Measurements from ENCODE around the gene MORN5.
A peak's percentile ranks its signal among the peaks of the same experiment; 100 is the strongest.

MORN5 gene

DNA sequence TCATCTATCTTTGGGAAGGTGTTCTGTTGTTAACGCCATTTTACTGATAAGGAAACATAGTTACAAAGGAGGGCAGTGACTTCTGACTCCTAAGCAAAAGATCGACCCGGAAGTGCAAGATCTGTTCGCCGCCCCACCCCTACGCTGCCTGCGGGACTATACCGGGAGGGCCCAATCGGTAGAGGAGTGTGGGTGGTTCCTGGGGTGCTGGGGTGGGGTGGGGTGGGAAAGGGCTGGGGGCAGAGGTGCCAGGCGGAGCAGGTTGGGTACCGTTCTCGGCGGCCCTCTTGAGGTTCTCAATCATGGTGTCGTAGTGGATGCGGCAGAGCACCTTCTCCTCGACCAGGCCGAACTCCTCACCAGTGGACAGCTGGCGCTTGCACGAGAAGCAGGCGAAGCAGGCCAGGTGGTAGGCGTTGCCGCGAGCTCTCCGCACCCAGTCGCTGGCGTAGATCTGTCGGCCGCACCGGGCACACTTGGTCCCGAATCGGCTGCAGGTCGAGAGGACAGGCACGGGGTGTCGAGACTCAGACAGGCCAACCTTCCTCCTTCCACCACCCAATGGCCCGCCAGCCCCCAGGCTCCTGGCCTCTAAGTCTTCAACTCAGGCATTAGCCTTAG is 57.2 kb downstream of the MORN5 start:
- DNase-seq (ENCODE audit: low read depth) = no peak

DNA sequence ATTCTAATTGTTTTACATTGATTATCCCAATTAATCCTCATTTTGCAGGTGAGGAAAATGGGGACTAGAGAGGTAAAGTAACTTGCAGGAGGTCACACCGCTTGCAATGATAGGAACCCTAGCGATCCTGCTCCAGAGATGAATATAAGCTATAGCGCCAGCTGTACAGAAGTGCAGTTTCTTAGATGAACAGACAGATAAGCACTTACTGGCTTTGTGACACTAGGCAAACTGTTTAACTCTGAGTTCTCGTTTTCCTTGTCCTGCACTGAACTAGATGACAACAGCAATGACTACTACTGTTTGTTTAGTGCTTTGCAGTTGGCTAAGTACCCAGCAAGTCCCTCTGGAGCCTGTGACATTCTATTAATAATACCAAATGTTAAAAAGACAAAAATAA is 57.9 kb downstream of the MORN5 start:
- no peak for DNase-seq (ENCODE audit: low read depth)

DNA sequence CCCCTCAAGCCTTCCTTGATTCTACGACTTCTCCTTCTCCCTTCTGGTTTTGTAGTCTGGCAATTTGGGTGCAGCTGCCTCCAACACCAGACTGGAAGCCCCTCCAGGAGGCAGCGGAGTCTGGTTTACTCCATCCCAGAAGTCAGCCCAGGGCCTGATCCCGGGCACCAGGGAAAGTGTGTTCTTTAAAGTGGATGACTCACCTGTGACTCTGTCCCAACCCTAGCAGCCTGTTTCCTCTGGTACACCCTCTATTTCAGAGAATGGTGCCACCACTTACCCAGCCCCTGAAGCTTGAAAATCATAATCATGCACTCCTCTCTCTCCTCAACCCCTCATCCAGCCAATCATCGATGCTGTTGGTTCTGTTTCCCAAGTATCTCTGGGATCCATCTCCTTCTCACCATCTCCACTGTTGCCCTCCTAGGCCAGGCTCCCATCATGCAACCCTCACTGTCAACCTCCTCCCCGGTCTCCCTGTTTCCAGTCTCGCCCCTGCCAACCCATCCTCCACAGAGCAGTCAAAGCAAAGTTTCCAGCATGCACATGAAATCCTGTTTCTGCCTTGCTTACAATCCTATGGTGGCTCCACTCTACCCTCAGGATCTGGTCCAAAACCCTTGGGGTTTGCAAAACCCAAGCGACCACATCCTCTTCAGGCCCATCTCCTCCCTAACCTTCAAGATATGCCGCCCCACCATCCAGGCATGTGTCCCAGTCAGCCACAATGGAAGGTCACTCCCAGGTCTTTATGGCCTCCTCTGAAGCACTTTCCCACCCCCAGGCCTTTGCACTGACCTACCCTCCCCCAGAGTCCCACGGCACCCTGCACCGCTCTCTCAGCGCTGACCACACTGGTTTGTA is 58.6 kb downstream of the MORN5 start:
- DNase-seq (ENCODE audit: low read depth) = no peak

DNA sequence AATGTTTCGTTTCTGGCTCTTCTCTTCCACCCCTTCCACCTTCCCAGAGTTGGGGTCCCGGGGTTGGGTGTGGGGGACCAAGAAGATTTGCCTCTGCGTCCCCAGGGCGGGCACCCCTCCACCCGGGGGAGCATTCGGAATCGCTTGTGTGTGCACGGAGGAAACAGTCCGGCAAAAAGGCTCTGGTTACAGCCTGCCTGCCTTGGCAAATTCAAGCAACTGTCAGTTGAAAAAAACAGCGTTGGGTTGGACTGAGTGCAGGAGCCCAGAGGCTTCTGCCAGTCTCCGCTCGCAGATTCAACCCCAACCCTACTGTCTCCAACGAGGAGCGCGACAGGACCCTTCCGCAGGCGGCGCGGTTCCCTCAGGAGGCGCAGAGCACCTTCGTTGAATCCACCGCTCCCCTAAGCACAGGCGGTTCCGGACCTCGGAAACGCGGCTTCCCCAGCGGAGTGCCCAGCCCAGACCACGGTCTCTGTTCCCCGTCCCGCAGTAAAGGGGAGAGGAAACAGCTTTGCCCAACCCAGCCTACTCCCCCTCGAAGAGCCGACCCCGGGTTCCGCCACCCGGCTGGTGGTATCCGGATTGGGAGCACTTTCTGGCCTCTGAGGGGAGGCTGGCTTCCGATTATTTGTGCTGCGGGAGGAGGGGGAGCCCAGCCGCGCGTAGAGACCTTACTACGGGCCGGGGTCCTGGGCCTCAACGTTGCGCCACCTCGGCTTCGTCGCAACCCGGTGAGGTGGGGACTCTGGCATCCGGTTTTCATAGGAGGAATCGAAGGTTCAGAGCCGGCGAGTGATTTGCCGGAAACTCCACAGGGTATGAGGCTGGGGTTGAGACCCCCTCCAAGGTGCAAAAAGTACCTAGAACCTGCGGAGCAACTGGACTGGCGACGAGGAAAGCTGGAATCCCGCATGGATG is 59.5 kb downstream of the MORN5 start:
- peak; percentile 55 for DNase-seq (ENCODE audit: low read depth)

DNA sequence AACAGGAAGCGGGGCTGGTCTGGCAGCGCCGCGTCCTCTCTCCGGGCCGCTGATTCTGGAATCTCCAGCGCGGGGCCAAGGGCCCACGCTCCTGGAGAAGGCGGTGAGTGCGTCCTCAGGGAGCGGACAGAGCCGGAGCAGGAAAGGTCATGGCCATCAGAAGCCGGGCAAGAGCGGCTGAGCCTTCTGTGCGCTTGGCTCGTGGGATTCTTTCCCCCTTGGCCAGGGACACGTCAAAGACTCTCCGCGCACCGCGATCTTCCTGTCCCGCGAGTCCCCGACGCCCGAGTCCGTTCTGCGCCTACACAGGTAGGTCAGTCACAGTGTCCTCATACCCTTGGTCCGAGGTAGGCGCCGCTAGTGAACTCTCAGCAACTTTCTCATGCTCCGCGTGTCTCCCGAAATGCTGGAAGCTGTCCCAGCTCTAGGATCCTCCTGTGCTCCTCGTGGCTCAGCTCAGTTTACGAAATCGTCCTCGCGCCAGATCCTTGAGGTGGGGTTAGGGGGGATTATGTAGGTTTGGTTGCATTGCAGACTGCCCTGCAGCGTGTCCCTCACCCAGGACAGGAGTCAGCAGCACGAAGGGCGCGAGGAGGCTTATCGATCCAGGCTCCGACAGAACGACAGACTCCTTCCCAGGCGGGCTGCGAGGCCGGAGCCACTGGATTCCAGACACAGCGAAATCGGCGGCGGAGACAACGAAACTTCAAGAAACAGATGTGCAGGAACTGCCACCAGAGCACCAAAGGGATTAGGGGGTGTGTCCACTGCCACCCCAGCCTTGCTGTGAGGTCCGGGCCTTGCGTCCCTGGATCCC is 60.4 kb downstream of the MORN5 start:
- no peak for DNase-seq (ENCODE audit: low read depth)

DNA sequence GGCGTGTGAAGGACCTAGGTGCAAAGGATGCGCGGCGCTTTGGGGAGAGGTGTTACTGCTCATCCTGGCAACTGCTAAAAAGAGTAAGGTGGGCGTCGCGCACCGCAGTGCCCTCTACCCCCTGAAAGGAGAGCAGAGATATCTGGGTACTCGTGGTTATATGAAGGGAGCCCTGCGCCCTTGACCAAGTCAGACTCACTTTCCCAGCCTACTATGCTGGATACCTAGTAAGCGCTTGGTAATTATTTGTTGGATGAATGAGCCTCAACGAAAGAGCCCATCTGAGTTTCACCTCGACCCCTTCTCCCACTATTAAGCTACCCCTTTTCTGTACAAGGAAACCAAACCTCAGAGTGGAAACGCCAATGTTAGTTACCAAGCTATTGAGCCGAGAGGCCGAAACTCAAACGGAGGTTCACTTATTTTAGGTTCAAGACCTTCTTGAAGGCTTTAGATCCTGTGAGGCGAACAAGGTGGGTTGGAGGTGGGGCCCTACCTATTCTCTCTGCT is 61.0 kb downstream of the MORN5 start:
- DNase-seq (ENCODE audit: low read depth) = no peak

DNA sequence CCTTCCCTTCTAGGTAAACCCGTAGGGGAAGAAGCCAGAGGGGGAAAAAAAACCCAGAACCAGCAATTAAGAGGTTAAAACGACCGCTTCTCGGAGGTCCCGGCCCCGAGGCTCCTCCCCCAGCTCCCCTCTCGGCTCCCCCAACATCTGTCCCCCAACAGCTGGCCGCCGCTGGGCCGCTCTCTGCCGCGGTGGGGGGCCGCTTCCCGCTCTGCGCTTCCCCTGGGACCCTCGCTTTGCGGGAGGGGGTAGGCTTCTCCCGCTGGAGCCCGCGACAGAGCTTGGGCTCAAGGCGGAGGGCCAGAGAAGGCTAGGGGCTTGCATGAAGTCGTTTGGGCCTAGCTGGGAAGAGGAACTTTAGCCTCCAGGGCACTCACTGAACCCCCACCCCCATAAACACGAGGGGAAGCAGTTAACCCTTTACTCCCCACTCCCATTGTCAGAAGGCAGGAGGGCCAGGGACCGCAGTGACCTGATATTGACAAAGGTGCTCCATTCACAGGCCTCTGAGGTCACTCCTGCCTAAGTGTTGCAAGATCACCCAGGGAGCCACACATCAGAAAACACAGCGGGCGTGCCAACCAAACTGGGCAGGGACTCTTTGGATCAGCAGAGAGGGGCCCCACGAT is 61.6 kb downstream of the MORN5 start:
- no peak for DNase-seq (ENCODE audit: low read depth)

DNA sequence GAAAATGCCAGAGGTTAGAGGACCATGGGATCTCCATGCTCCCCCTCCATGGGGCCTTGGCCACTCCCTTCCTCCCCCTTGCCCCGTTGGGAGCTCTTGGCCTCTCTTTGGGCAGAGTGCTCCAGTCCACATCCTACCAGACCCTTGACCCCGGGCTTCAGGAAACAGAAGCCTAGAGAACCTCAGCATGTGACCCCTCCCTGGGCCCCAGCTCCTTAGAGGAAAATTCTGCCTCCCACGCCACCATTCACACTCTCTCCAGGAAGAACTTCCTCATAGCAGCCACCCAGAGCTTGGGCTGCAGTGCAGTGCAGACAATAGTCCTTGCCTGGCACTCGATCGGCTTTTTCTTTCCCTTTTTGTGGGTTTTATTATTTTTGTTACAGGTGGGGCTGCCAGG is 63.1 kb downstream of the MORN5 start:
- no peak for DNase-seq (ENCODE audit: low read depth)

DNA sequence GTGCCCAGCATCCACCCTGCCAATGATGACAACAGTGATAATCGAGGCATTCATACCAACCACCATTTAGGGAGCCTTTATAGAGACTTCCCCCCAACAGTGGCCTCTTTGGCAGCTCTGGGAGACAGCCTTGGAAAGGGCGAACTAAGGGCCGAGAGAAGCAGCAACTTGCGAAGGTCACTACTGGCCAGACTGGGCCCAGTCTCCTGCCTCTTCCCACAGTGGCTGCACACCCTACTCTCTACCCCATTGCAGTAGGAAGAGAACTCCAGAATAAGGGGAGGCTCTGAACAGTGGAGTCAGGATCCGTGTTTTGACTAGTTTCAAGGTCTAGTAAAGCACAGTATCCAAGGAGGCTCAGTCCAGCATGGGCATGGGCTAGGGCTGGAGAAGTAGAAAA is 63.7 kb downstream of the MORN5 start:
- DNase-seq (ENCODE audit: low read depth) = no peak

DNA sequence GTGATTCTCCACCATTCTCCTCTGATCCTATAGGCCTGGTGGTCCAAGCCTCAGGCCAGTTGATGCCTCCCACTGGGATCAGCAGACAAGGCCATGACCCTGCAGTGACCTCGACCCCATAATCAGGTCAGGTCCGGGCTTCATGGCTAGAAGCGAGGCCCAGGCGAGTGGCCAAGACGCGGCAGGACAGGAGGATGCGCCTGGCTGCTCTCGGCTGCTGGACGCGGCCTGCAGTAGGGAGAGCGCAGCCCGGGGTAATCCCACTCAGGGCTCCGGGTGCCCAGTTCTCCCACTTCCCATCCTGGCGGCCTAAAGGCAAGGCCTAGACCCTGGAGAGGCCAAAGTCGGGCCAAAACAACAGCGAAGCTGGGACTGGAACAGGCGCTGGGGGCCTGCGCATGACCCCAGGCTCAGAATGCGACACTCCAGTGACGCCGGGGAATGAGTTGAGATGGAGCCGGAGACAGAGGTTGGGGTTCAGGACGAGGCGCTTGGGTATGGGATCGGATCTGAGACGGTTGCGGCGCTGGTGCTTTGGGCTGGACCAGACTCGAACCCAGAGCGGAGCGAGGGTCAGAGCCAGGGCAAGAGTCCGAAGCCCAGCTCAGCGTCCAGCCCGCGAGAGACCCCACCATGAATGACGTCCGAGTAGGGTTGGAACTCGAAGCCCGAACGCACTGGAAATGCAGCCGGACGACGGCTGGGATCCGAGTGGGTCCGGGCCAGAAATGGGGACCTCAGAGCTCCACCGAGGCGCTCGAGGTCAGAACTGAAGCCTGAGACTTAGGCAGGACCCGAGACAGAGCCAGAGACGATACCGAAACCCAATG is 65.8 kb downstream of the MORN5 start:
- no peak for DNase-seq (ENCODE audit: low read depth)

DNA sequence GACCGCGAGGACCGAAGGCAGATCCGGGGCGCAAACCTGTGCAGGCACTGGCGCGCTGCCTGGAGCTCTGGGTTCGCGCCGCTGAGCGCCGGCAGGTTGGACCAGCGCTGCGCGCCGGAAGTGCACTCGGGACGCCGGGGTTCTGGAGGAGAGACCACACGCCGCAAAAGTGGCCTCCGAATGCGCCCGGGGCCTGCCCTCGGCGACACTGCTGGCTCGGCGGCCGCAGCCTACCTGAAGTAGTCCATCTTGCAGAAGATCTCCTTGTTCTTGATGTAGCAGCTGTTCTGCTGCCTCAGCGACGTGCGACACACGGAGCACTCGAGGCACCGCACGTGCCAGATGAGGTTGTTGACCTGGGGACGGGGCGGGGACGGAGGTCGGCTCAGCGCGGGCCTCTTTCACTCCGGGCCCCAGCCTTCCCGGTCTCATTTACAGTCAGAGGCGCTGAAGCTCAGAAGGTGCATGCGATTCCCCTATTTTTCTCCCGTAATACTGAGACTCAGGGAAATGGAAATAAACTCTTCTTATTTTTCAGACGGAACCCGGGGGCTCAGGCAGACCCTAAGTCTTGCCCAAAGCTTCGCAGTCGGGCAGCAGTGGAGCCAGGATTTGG is 66.5 kb downstream of the MORN5 start:
- DNase-seq (ENCODE audit: low read depth) = no peak

DNA sequence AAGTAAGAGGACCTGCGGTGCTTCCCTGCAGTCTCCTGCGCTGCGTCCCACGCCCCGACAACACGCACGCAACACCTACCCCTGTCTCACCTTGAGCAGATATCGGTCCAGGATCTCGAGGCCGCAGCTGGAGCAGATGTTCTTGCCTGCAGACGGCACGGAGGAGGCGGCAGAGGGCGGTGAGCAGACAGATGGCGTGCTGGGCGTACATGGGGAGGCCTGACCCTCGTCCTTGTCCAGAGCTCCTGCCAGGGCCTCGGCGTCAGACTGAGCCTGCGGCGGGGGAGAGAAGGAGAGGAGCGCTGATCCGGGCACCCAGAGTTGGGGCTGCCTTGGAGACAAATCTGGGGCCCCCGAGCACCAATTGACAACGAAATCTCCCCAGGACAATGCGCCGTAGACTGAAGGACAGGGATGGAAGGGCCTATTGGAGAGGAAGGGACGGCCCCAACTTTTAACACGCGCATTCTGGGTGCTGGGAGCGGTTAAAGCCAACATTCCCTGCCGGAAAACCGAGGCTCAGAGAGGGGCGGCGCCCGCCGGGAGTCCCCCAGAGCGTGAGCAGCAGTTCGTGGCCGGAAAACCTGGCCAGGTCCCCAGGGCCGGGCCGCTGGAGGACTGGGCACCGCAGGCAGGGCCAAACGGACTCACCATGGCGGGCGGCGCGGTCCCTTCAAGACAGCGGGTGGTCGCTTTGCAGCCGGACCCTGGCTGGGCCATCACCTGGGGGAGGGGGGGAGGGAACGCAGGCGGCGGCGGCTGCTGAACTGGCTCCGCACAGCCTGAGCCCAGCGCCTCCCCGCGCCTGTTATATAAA is 67.3 kb downstream of the MORN5 start:
- no peak for DNase-seq (ENCODE audit: low read depth)

DNA sequence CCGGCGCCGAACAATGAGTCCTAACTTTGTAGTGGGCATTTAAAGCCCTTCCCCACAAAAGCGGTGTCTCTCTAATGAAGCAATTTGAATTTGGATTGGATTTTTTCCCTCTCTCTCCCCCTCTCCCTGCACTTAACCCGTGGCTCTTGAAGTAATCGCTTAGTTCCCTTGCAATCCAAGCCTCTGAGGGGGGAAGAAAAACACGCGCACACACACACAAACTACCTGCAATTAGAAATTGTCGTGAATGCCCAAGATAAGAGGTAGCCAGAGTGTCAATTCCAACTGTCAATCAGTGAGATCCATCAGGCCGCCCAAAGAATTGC is 67.8 kb downstream of the MORN5 start:
- no peak for DNase-seq (ENCODE audit: low read depth)

DNA sequence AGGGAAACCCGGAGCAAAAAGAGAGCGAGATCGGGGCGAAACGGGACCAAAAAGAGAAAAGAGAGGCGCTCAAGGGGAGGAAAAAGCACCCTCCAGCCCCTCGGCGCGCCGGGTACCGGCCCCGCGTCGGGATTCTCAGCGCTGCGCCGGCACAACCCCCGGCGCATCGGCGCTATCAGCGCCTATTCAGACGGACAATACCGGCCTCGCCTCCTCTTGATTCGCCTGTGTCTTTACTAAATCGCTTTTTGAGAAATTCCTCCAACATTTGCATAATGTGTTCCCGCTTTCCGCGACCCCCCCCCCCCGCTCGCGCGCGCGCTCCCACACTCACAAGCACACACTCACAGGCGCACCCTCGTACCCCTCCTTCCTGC is 68.5 kb downstream of the MORN5 start:
- DNase-seq (ENCODE audit: low read depth) = no peak

DNA sequence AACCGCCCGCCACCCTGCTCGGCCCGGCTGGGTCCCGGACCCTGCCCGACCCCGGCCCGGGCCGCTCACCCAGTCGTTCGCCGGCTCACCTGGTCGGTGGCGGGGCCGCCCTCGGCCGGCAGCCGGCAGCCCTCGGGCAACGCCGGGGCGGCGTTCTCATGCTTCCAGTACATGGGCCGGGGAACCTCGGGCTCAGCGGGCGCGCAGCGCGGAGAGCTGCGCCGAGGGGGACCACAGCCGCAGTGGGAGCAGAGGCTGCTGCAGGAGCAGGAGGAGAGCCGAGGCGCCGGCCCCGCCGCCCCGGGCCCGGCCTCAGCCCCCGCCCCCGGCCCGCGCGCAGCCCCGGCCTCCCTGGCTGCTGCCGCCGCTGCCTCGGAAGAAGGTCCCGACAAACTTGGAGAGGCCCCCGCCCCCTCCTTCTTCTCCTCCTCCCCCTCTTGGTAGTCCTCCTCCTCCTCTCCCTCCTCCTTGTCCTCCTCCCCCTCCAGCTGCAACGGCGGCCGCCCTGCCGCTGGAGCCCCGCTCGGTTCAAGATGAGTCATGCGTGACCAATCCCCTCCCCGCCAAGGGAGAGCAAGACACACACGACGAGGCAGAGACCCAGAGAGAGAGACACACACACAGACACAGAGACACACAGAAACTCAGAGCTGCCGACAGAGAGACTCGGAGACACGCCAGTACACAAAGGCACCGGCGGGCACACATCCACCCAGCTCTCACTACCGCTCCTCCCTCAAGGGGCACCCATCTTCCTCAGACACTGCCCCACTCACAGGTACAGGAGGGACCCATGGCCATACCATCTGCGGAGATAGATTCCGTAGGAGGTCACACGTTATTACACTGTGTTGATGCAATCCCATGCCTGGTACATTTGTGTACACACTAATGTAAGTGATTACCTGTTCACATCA is 69.1 kb downstream of the MORN5 start, which contains the start of gene LHX6:
Gene LHX6 (minus strand): TSS at position 390 of the 917 bp plus-strand sequence. CDS start 217 bp downstream, at position 173.
- DNase-seq (ENCODE audit: low read depth) = no peak

DNA sequence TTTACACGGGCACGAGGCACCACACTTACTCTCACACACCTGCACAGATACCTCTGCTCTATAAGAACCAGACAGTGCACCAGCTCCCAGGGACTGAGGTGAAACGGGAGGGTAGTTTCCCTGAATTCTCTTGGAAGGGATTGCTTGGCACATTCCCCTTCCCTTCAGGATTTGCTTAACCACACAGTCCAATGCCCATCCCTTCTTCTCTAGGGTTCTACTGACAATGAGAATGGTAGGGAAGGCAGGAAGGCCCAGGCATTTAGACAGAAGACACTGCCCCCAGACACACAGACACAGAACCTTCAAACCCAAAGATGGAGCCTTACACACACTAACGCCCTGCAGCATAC is 69.8 kb downstream of the MORN5 start:
- DNase-seq (ENCODE audit: low read depth) = no peak

DNA sequence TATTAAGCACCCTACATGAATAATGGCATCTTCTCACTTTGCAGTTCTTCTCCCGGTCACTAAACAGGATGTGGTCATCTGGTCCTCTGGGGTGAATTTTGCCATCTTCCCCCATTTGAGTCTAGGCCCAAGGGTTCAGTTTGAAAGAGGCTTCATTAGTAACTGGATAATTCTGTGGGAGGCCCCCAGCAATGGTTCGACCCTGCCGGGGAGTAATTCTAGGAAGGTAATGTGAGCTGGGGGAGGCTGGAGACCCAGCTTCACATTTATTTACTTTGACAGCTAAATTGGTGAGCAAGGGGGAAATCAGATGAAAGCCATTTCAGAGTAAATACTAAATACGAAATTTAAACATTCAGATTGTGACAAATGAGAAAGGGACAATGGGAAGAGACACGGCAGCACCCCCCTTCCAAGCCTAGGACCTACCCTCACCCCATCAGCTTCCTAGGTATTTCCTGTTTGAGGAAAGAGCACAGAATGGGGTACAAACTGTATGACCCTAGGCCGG is 73.1 kb downstream of the MORN5 start:
- DNase-seq (ENCODE audit: low read depth) = no peak
